K562 (cell line): Measurements from ENCODE around the gene GCN1. TPM values are rescaled to one million over a fixed set of nuclear protein-coding genes. Genes with fewer than 3 reads are reported as not detected.
A peak's percentile ranks its signal among the peaks of the same experiment; 100 is the strongest.

ENCODE experiments used
- ATAC-seq: fragments of 200-7000 bp; cut with Tn5 transposase; 3 replicates; pipeline ENCODE4 v1.9.1; 2020; ENCODE audit warnings: moderate library complexity
- BruUV-seq: library from RNA; stranded (reverse); fragments of 400-500 nt; replicated peaks from 2 replicates; lab custom pipeline; 2021; lab: Mats Ljungman, UMichigan
- CTCF ChIA-PET: fragments of 300-600 bp; formaldehyde crosslinking; extraction: SDS; loops from one replicate; lab custom pipeline; 2021; ENCODE audit warnings: low intra/inter-chr PET ratio; lab: Yijun Ruan, JAX
- POLR2A ChIA-PET: fragments of 300-600, 350-650 bp; sonication (Branson Sonifier 250); formaldehyde crosslinking; extraction: SDS; loops from one replicate; lab custom pipeline; 2021; ENCODE audit warnings: antibody characterized with exemption, inconsistent platforms; lab: Yijun Ruan, JAX
- DNase-seq, 4 experiments: peaks; one replicate each; pipeline versions ENCODE4 v3.0.0 to v3.0.0-alpha.2; 2011 to 2018; ENCODE audit warnings: low spot score in 3 of 4, mixed read lengths in 3 of 4; ENCODE audit errors: extremely low read depth in 1 of 4
- FAIRE-seq: peaks from 2 replicates; lab custom pipeline; 2011; peaks lifted over from hg19 to GRCh38; lab: Jason Lieb, UNC
- H2AFZ ChIP-seq: 2 replicates; pipeline ENCODE4 v1.6.0; 2011; ENCODE audit warnings: low read depth, low read length, control low read depth, inconsistent platforms
- H3K27ac ChIP-seq: fragments of 200-600 bp; 3 replicates; pipeline ENCODE4 v1.8.0; 2011; ENCODE audit warnings: low read depth, mild to moderate bottlenecking, control low read depth, inconsistent platforms, low read length, moderate library complexity, mixed read lengths; ENCODE audit errors: extremely low read depth
- H3K27me3 ChIP-seq, 2 experiments: fragments of 300-600 bp in 1 of 2; 2 replicates in 1 of 2; 3 replicates in 1 of 2; pipeline versions ENCODE4 v1.6.0 to v1.8.0; 2011; ENCODE audit warnings: inconsistent platforms in 2 of 2, low read length in 2 of 2, mild to moderate bottlenecking in 1 of 2, mixed read lengths in 1 of 2, moderate library complexity in 1 of 2; ENCODE audit not compliant: control insufficient read depth in 2 of 2, insufficient read depth in 2 of 2
- H3K36me3 ChIP-seq: fragments of 300-600 bp; 3 replicates; pipeline ENCODE4 v1.8.0; 2011; ENCODE audit warnings: mild to moderate bottlenecking, low read length, inconsistent platforms; ENCODE audit not compliant: control insufficient read depth, insufficient read depth
- H3K4me1 ChIP-seq, 2 experiments: fragments of 200-600 bp in 1 of 2; replicated peaks in 1 of 2; 2 replicates in 1 of 2; 3 replicates in 1 of 2; pipeline versions ENCODE4 v1.5.1 to v1.8.0; 2011; ENCODE audit warnings: inconsistent platforms in 2 of 2, low read length in 2 of 2, mild to moderate bottlenecking in 1 of 2, mixed read lengths in 1 of 2, moderate library complexity in 1 of 2; ENCODE audit not compliant: control insufficient read depth in 2 of 2, insufficient read depth in 2 of 2
- H3K4me2 ChIP-seq: 2 replicates; pipeline ENCODE4 v1.6.1; 2011; ENCODE audit warnings: low read length, control low read depth, inconsistent platforms, mixed read lengths; ENCODE audit not compliant: insufficient read depth
- H3K4me3 ChIP-seq: fragments of 200-600 bp; sonication (generic), shearing (Covaris generic); 2 replicates; pipeline ENCODE4 v1.5.1; 2016; ENCODE audit warnings: control low read depth, inconsistent platforms
- H3K79me2 ChIP-seq: fragments of 200-600 bp; 3 replicates; pipeline ENCODE4 v1.8.0; 2011; ENCODE audit warnings: low read length, inconsistent platforms; ENCODE audit not compliant: control insufficient read depth, insufficient read depth
- H3K9ac ChIP-seq, 2 experiments: 2 replicates each; pipeline versions ENCODE4 v1.6.0 to v1.6.1; 2011; ENCODE audit warnings: low read depth in 2 of 2, low read length in 2 of 2, control low read depth in 1 of 2, inconsistent platforms in 1 of 2, mild to moderate bottlenecking in 1 of 2, mixed read lengths in 1 of 2; ENCODE audit not compliant: insufficient read depth in 1 of 2
- H3K9me1 ChIP-seq: one replicate; pipeline ENCODE4 v1.6.0; 2011; ENCODE audit warnings: inconsistent platforms, mild to moderate bottlenecking, low read length, moderate library complexity; ENCODE audit not compliant: control insufficient read depth, insufficient read depth
- H3K9me3 ChIP-seq: replicated peaks from 2 replicates; pipeline ENCODE4 v1.5.1; 2011; ENCODE audit warnings: low read depth, low read length, inconsistent platforms; ENCODE audit not compliant: control insufficient read depth, insufficient read depth
- H4K20me1 ChIP-seq: replicated peaks from 2 replicates; pipeline ENCODE4 v1.6.1; 2011; ENCODE audit warnings: low read length, inconsistent platforms, mixed read lengths; ENCODE audit not compliant: control insufficient read depth, insufficient read depth
- ATF1 ChIP-seq, 2 experiments: fragments of 450-650 bp in 1 of 2; IDR thresholded peaks; 2 replicates each; pipeline ENCODE4 v1.6.1; 2016; ENCODE audit warnings: missing compliant biosample characterization in 1 of 2, missing genetic modification characterization in 1 of 2
- ATF2 ChIP-seq: sonication (generic); formaldehyde crosslinking; IDR thresholded peaks from 2 replicates; pipeline ENCODE4 v1.8.1; 2022; ENCODE audit warnings: missing genetic modification reagents
- HMG20A ChIP-seq: fragments of 450-650 bp; formaldehyde crosslinking; conservative IDR thresholded peaks from 2 replicates; pipeline ENCODE4 v1.4.0; 2020; ENCODE audit warnings: mild to moderate bottlenecking, mixed read lengths
- POLR2H ChIP-seq: IDR thresholded peaks from 2 replicates; pipeline ENCODE4 v1.6.1; 2016; ENCODE audit warnings: missing genetic modification characterization, low read depth, mild to moderate bottlenecking, control low read depth, missing compliant biosample characterization, moderate library complexity
- POLR3A ChIP-seq: IDR thresholded peaks from 2 replicates; pipeline ENCODE4 v1.6.1; 2011; ENCODE audit warnings: borderline replicate concordance, mild to moderate bottlenecking, moderate library complexity; ENCODE audit not compliant: insufficient read length, insufficient read depth; ENCODE audit errors: extremely low read depth
- RBM15 ChIP-seq: fragments of 200-400 bp; formaldehyde crosslinking; IDR thresholded peaks from 2 replicates; pipeline ENCODE4 v1.6.1; 2018; ENCODE audit warnings: mild to moderate bottlenecking, low read length, moderate library complexity; ENCODE audit not compliant: insufficient read depth
- SMARCC2 ChIP-seq: fragments of 450-650 bp; IDR thresholded peaks from 2 replicates; pipeline ENCODE4 v1.6.1; 2017; ENCODE audit warnings: antibody characterized with exemption, moderate library complexity, mild to moderate bottlenecking, low read depth
- ZBTB7A ChIP-seq: IDR thresholded peaks from 2 replicates; pipeline ENCODE4 v1.6.1; 2011; ENCODE audit warnings: low read depth, mild to moderate bottlenecking, low read length, moderate library complexity, borderline replicate concordance; ENCODE audit not compliant: control insufficient read depth
- ZC3H11A ChIP-seq: IDR thresholded peaks from 2 replicates; pipeline ENCODE4 v1.6.1; 2012; ENCODE audit warnings: low read depth, low read length, improper control_type of control experiment
- ZNF121 ChIP-seq: sonication (generic); formaldehyde crosslinking; conservative IDR thresholded peaks from 2 replicates; pipeline ENCODE4 v1.8.0; 2022; ENCODE audit warnings: missing genetic modification reagents
- WGBS: fragments of 100-300 bp; shearing (Covaris generic); methylation state at CpG from one replicate; pipeline ENCODE4 v1.1.6; 2016; ENCODE audit warnings: low coverage, mixed read lengths; ENCODE audit not compliant: insufficient coverage; ENCODE audit errors: missing lambda C conversion rate; 5-methylcytosine and 5-hydroxymethylcytosine counted together
- in situ Hi-C: fragments of 300-500 bp; cut with MboI; formaldehyde crosslinking; loops from 4 replicates; pipeline ENCODE4 v1.15.0; 2018; ENCODE audit warnings: inconsistent platforms, mixed read lengths
- intact Hi-C: fragments of 100-400 bp; cut with micrococcal nuclease; formaldehyde crosslinking; loops from 2 replicates; pipeline ENCODE4 v1.14.2; 2022
- polyA plus RNA-seq, 8 experiments: library from polyadenylated mRNA; depleted of rRNA in 4 of 8; stranded (reverse) in 5 of 8; unstranded in 3 of 8; fragments of >200 nt; fragmentation: Nextera tagmentation in 2 of 8; fragmentation: Illumina TruSeq in 1 of 8; extraction: Ambion mirVana in 2 of 8; extraction: Trizol in 1 of 8; gene quantifications; 2 replicates each; pipeline versions ENCODE4 v1.2.1 to v1.2.3, GENCODE V29; 2011 to 2014; ENCODE audit warnings: inconsistent platforms in 1 of 8, missing spikeins in 1 of 8
- total RNA-seq, 7 experiments: library from RNA; depleted of rRNA in 6 of 7; stranded (reverse); fragments of >200 nt in 6 of 7; fragmentation: Illumina TruSeq in 2 of 7; extraction: Trizol in 2 of 7; gene quantifications; 2 replicates each; pipeline versions ENCODE4 v1.2.1 to v1.2.3, GENCODE V29; 2011 to 2021; ENCODE audit warnings: low replicate concordance in 1 of 7

The GCN1 gene
- total and polyA plus RNA-seq, 9 of the 15 experiments (the other 6 are each of a cell fraction or from before 2014, with no cell fraction given) = 11.9 to 190 (median 51.7) TPM

- no peak overlapping the region for H3K9ac ChIP-seq
- H3K4me1 ChIP-seq = peaks cover 26 to 39% of the 10 kb centered on the region in 2 experiments
- no TSS peak for BruUV-seq
- intact Hi-C loops = loop anchor here (1.0 kb wide), 1 partner anchor 14 kb away; no protein-coding TSS in a partner anchor
- TF ChIP-seq SMARCC2 (no peak), POLR3A (peak; percentile 2), ATF1 (CRISPR knock-in tag; IDR thresholded peaks at IDR 0.05) (no peak), ATF1 (tag; IDR thresholded peaks at IDR 0.05) (no peak), ZC3H11A (no peak), POLR2H (tag) (0 out of 2 replicates have a peak, but pooled peaks have one; percentile 52), ZNF121 (peak; percentile 81), RBM15 (no peak), HMG20A (CRISPR knock-in tag) (no peak), ATF2 (CRISPR knock-in tag) (no peak), ZBTB7A (no peak)
- TF ChIP-seq, all 486 proteins: peak for 3
- DNase-seq (no peak), ATAC-seq (no peak), FAIRE-seq (no peak)
- ChIA-PET POLR2A (interaction anchor here (0.7 to 4.9 kb wide), 10 partner anchors 9 to 57 kb away, joined by 3 to 28 read pairs (median 5); partner anchors contain the start of genes PXN, RNU4-1, RNU4-2 and RPLP0), CTCF (no interaction called here)
- 64% methylated on average over 8 of the region's 8 CpGs for WGBS
- in situ Hi-C loops = no loop called here
- Histone ChIP-seq H2AFZ (no peak overlapping the region), H3K79me2 (peaks cover 31% of the 10 kb centered on the region), H3K9me1 (peaks cover 7% of the 10 kb centered on the region), H3K4me3 (no peak overlapping the region), H3K36me3 (peaks cover 5% of the 10 kb centered on the region; the same call in 1 of the 3 replicates), H3K27me3 (no peaks in the 10 kb centered on the region), H3K9me3 (no peaks in the 10 kb centered on the region), H4K20me1 (peaks cover 40% of the 10 kb centered on the region), H3K27ac (no peak overlapping the region), H3K4me2 (no peak overlapping the region)
These were observed 48.6 kb upstream of the GCN1 start for GRCh38 chr12:120242971-120243699.
